B cell (primary cell): Measurements from ENCODE around the gene PHF21B. TPM values are rescaled to one million over a fixed set of nuclear protein-coding genes. Genes with fewer than 3 reads are reported as not detected.

Source experiments
- ATAC-seq: fragments of 200-7000 bp; cut with Tn5 transposase; one replicate; pipeline ENCODE4 v1.10.0; 2021; ENCODE audit warnings: low read depth, mild to moderate bottlenecking, moderate number of reproducible peaks, moderate library complexity
- CTCF ChIA-PET: fragments of 350-600 bp; sonication (Branson Sonifier 250); formaldehyde crosslinking; loops from one replicate; lab custom pipeline; 2021; ENCODE audit warnings: antibody characterized with exemption, inconsistent platforms; lab: Charles Lee
- POLR2A ChIA-PET: fragments of 350-600 bp; sonication (Branson Sonifier 250); formaldehyde crosslinking; loops from one replicate; lab custom pipeline; 2021; ENCODE audit warnings: antibody characterized with exemption; lab: Charles Lee
- DNase-seq: peaks from one replicate; pipeline ENCODE4 v3.0.0; 2013
- H2AFZ ChIP-seq: 2 replicates; pipeline ENCODE4 v1.6.1; 2012; ENCODE audit warnings: mild to moderate bottlenecking, low read depth, low read length; ENCODE audit not compliant: insufficient read depth, poor library complexity, severe bottlenecking
- H3K27ac ChIP-seq, 2 donors: 1 replicate in 1 of 2; 2 replicates in 1 of 2; pipeline ENCODE4 v1.5.1; 2012 to 2013; ENCODE audit warnings: low read length in 2 of 2, mild to moderate bottlenecking in 2 of 2, moderate library complexity in 1 of 2
- H3K27me3 ChIP-seq, 4 experiments: fragments of 200-600 bp in 1 of 4; sonication (generic) in 1 of 4; replicated peaks in 1 of 4; 1 replicate in 2 of 4; 2 replicates in 2 of 4; pipeline versions ENCODE4 v1.6.1 to v1.7.0; 2013 to 2016; ENCODE audit warnings: low read length in 3 of 4, mild to moderate bottlenecking in 2 of 4, mixed read lengths in 1 of 4, moderate library complexity in 1 of 4; ENCODE audit not compliant: insufficient read depth in 4 of 4, control insufficient read depth in 3 of 4; ENCODE audit errors: control extremely low read depth in 1 of 4
- H3K36me3 ChIP-seq, 2 experiments: replicated peaks in 1 of 2; 1 replicate in 1 of 2; 2 replicates in 1 of 2; pipeline versions ENCODE4 v1.6.1 to v1.7.1; 2013; ENCODE audit warnings: low read length in 1 of 2; ENCODE audit not compliant: insufficient read depth in 2 of 2, control insufficient read depth in 1 of 2; ENCODE audit errors: control extremely low read depth in 1 of 2, extremely low read depth in 1 of 2
- H3K4me1 ChIP-seq, 2 donors: fragments of 200-600 bp in 1 of 2; sonication (generic) in 1 of 2; 1 replicate in 1 of 2; 2 replicates in 1 of 2; pipeline versions ENCODE4 v1.5.1 to v1.6.1; 2013 to 2017; ENCODE audit warnings: low read length in 2 of 2; ENCODE audit not compliant: control insufficient read depth in 2 of 2, insufficient read depth in 2 of 2
- H3K4me2 ChIP-seq: replicated peaks from 2 replicates; pipeline ENCODE3; 2012; ENCODE audit warnings: mild to moderate bottlenecking, low read depth, low read length; ENCODE audit not compliant: poor library complexity, severe bottlenecking
- H3K4me3 ChIP-seq, 5 experiments: fragments of 200-600 bp in 1 of 5; sonication (generic) in 1 of 5; 1 replicate in 3 of 5; 2 replicates in 2 of 5; pipeline versions ENCODE4 v1.5.1 to v1.7.0; 2011 to 2016; ENCODE audit warnings: low read length in 4 of 5, mild to moderate bottlenecking in 4 of 5, low read depth in 2 of 5, control low read depth in 1 of 5, moderate library complexity in 1 of 5; ENCODE audit not compliant: insufficient read depth in 1 of 5; ENCODE audit errors: control extremely low read depth in 1 of 5, extremely low read depth in 1 of 5
- H3K79me2 ChIP-seq: fragments of 200-600 bp; sonication (generic); one replicate; pipeline ENCODE4 v1.6.0; 2016; ENCODE audit warnings: low read length; ENCODE audit not compliant: control insufficient read depth, insufficient read depth
- H3K9ac ChIP-seq: fragments of 200-600 bp; sonication (generic); 2 replicates; pipeline ENCODE4 v1.6.1; 2017; ENCODE audit warnings: mild to moderate bottlenecking, low read length, moderate library complexity
- H3K9me3 ChIP-seq, 3 donors: one replicate each; pipeline versions ENCODE4 v1.6.1 to v1.7.1; 2013; ENCODE audit warnings: low read length in 2 of 3; ENCODE audit not compliant: control insufficient read depth in 2 of 3, insufficient read depth in 1 of 3; ENCODE audit errors: control extremely low read depth in 1 of 3
- H4K20me1 ChIP-seq: 2 replicates; pipeline ENCODE4 v1.6.0; 2012; ENCODE audit warnings: mild to moderate bottlenecking, low read length; ENCODE audit not compliant: insufficient read depth, control insufficient read depth, poor library complexity, severe bottlenecking
- H3K27ac Mint-ChIP-seq: one replicate; pipeline ENCODE4 v1.8.0; 2021; ENCODE audit warnings: mixed read lengths
- H3K27me3 Mint-ChIP-seq: one replicate; pipeline ENCODE4 v1.8.0; 2021; ENCODE audit warnings: mixed read lengths
- H3K4me1 Mint-ChIP-seq: one replicate; pipeline ENCODE4 v1.8.0; 2021; ENCODE audit warnings: mixed read lengths
- H3K4me3 Mint-ChIP-seq: one replicate; pipeline ENCODE4 v1.8.0; 2021; ENCODE audit warnings: mixed read lengths
- H3K9me3 Mint-ChIP-seq: one replicate; pipeline ENCODE4 v1.8.0; 2022; ENCODE audit warnings: mixed read lengths; ENCODE audit not compliant: insufficient read depth
- CTCF ChIP-seq: fragments of 200-600 bp; IDR thresholded peaks from one replicate; pipeline ENCODE4 v1.8.0; 2022; ENCODE audit warnings: antibody characterized with exemption, mild to moderate bottlenecking
- EZH2 ChIP-seq: IDR thresholded peaks from 2 replicates; pipeline ENCODE4 v1.6.1; 2012; ENCODE audit warnings: borderline replicate concordance, low read depth, mild to moderate bottlenecking, moderate library complexity, low read length; ENCODE audit not compliant: insufficient read depth, poor library complexity, severe bottlenecking
- WGBS: methylation state at CpG from one replicate; pipeline ENCODE4 v1.1.5; 2013; ENCODE audit warnings: missing lambda C conversion rate; ENCODE audit not compliant: insufficient coverage; 5-methylcytosine and 5-hydroxymethylcytosine counted together
- intact Hi-C: fragments of 100-400 bp; cut with micrococcal nuclease; formaldehyde crosslinking; loops from one replicate; pipeline ENCODE4 v1.10.0; 2022
- polyA plus RNA-seq: library from polyadenylated mRNA; depleted of rRNA; stranded (reverse); fragments of >200 nt; gene quantifications from 2 replicates; pipeline ENCODE4 v1.2.3, GENCODE V29; 2012
- total RNA-seq, 2 donors: library from RNA; stranded (reverse); fragments of 120-200 nt in 1 of 2; gene quantifications; 1 replicate in 1 of 2; 2 replicates in 1 of 2; pipeline versions ENCODE4 v1.2.3 to v1.2.4, GENCODE V29; 2013 to 2022

The PHF21B gene
- total and polyA plus RNA-seq, 2 donors (not counting 1 experiment from before 2014, with no cell fraction given), result not detected

GRCh38 chr22:45042263-45042662, 32.5 kb upstream of the PHF21B start:
- Histone ChIP-seq H4K20me1 (no peaks in the 10 kb centered on the region), H3K36me3 (no peaks in the 10 kb centered on the region), H3K9me3 (peaks cover 0 to 13% (median 3%) of the 10 kb centered on the region in 3 donors), H3K4me3 (no peak overlapping the region), H2AFZ (no peak overlapping the region), H3K4me1 (no peaks in the 10 kb centered on the region), H3K27ac (no peak overlapping the region), H3K27me3 (no peaks in the 10 kb centered on the region), H3K9ac (no peak overlapping the region), H3K4me2 (no peak overlapping the region), H3K79me2 (no peaks in the 10 kb centered on the region)
- Mint-ChIP-seq H3K27me3 (peaks cover 17% of the 10 kb centered on the region), H3K9me3 (no peaks in the 10 kb centered on the region), H3K4me3 (no peak overlapping the region), H3K27ac (no peak overlapping the region), H3K4me1 (no peaks in the 10 kb centered on the region)
- ATAC-seq (no peak), DNase-seq (no peak)
- POLR2A ChIA-PET, result no interaction called here
- WGBS, result 87% methylated on average over 7 of the region's 8 CpGs
- TF ChIP-seq CTCF (no peak), EZH2 (no peak)
- CTCF ChIA-PET, result no interaction called here
- intact Hi-C loops, result no loop called here

- 90% methylated on average over 4 of the region's 8 CpGs for WGBS
- no peaks in the 10 kb centered on the region for H3K36me3 ChIP-seq
- no peaks in the 10 kb centered on the region for H3K4me1 ChIP-seq
- CTCF ChIA-PET, result no interaction called here
- no peak overlapping the region for H3K9ac ChIP-seq
- H3K9me3 ChIP-seq, result peaks cover 0 to 5% (median 0%) of the 10 kb centered on the region in 3 donors
- no peak overlapping the region for H3K27ac ChIP-seq
- POLR2A ChIA-PET, result no interaction called here
- H3K79me2 ChIP-seq, result no peaks in the 10 kb centered on the region
- no peak overlapping the region for H3K4me3 ChIP-seq
- H3K27ac Mint-ChIP-seq, result no peak overlapping the region
- H3K4me2 ChIP-seq, result no peak overlapping the region
- ATAC-seq (no peak), DNase-seq (no peak)
- TF ChIP-seq CTCF (no peak), EZH2 (no peak)
- H3K9me3 Mint-ChIP-seq, result no peaks in the 10 kb centered on the region
- H2AFZ ChIP-seq, result no peak overlapping the region
- no peak overlapping the region for H3K4me3 Mint-ChIP-seq
- H3K4me1 Mint-ChIP-seq, result no peaks in the 10 kb centered on the region
- H3K27me3 Mint-ChIP-seq, result peaks cover 15% of the 10 kb centered on the region
- intact Hi-C loops, result no loop called here
- no peaks in the 10 kb centered on the region for H3K27me3 ChIP-seq
- H4K20me1 ChIP-seq, result no peaks in the 10 kb centered on the region
These were observed 29.3 kb upstream of the PHF21B start for GRCh38 chr22:45039133-45039532.
